OCI-LY7 (cell line): Measurements from ENCODE around the gene FAM118B. TPM values are rescaled to one million over a fixed set of nuclear protein-coding genes. Genes with fewer than 3 reads are reported as not detected.
A peak's percentile ranks its signal among the peaks of the same experiment; 100 is the strongest.

Experiments used
- BruUV-seq: library from RNA; stranded (reverse); fragments of 400-500 nt; replicated peaks from 2 replicates; lab custom pipeline; 2021; lab: Mats Ljungman, UMichigan
- CTCF ChIA-PET: fragments of 300-600 bp; sonication (Branson Sonifier 250); formaldehyde crosslinking; loops from one replicate; lab custom pipeline; 2022; ENCODE audit warnings: antibody characterized with exemption; ENCODE audit not compliant: unreplicated experiment; lab: Charles Lee
- POLR2A ChIA-PET: fragments of 300-600 bp; sonication (Branson Sonifier 250); formaldehyde crosslinking; loops from one replicate; lab custom pipeline; 2022; ENCODE audit warnings: antibody characterized with exemption; lab: Charles Lee
- DNase-seq: peaks from one replicate; pipeline ENCODE4 v3.0.0-alpha.2; 2015; ENCODE audit warnings: low spot score
- H2AFZ ChIP-seq: fragments of 200-600 bp; sonication (generic), shearing (Covaris generic); 2 replicates; pipeline ENCODE4 v1.6.1; 2014; ENCODE audit warnings: mild to moderate bottlenecking, antibody characterized with exemption, low read length, moderate library complexity
- H3K27ac ChIP-seq: fragments of 200-600 bp; sonication (generic); 2 replicates; pipeline ENCODE4 v1.5.1; 2014; ENCODE audit warnings: mixed run types, low read depth, mild to moderate bottlenecking, moderate library complexity, low read length, inconsistent platforms; ENCODE audit not compliant: poor library complexity, severe bottlenecking
- H3K36me3 ChIP-seq: fragments of 200-600 bp; sonication (generic); 2 replicates; pipeline ENCODE4 v1.6.1; 2014; ENCODE audit warnings: mild to moderate bottlenecking, antibody characterized with exemption, low read length, moderate library complexity, mixed read lengths; ENCODE audit not compliant: insufficient read depth
- H3K4me1 ChIP-seq: fragments of 200-600 bp; sonication (generic); 2 replicates; pipeline ENCODE4 v1.5.1; 2014; ENCODE audit warnings: mild to moderate bottlenecking, low read length; ENCODE audit not compliant: insufficient read depth, poor library complexity, severe bottlenecking
- H3K4me2 ChIP-seq: fragments of 200-600 bp; sonication (generic); 2 replicates; pipeline ENCODE4 v1.6.1; 2014; ENCODE audit warnings: mild to moderate bottlenecking, low read length
- H3K4me3 ChIP-seq: fragments of 200-600 bp; sonication (generic); 2 replicates; pipeline ENCODE4 v1.5.1; 2014; ENCODE audit warnings: mild to moderate bottlenecking, low read depth, low read length; ENCODE audit not compliant: poor library complexity, severe bottlenecking
- H3K79me2 ChIP-seq: fragments of 200-600 bp; sonication (generic); 2 replicates; pipeline ENCODE4 v1.6.1; 2016; ENCODE audit warnings: low read depth, mild to moderate bottlenecking, low read length, moderate library complexity, mixed read lengths; ENCODE audit not compliant: insufficient read depth
- H3K9me2 ChIP-seq: fragments of 200-600 bp; sonication (generic); 2 replicates; pipeline ENCODE4 v1.6.1; 2016; ENCODE audit warnings: mild to moderate bottlenecking, low read length, mixed read lengths; ENCODE audit not compliant: insufficient read depth
- H3K9me3 ChIP-seq: fragments of 200-600 bp; sonication (generic); 2 replicates; pipeline ENCODE4 v1.6.1; 2014; ENCODE audit warnings: mild to moderate bottlenecking, mixed run types, low read length, mixed read lengths
- H4K20me1 ChIP-seq: fragments of 200-600 bp; sonication (generic); 2 replicates; pipeline ENCODE4 v1.6.1; 2014; ENCODE audit warnings: mild to moderate bottlenecking, antibody characterized with exemption, low read length, moderate library complexity, mixed read lengths; ENCODE audit not compliant: insufficient read depth
- EZH2phosphoT487 ChIP-seq: fragments of 200-600 bp; sonication (generic); IDR thresholded peaks from 2 replicates; pipeline ENCODE4 v1.6.1; 2018; ENCODE audit warnings: low read depth, borderline replicate concordance, mild to moderate bottlenecking, mixed run types, antibody characterized with exemption, low read length, moderate library complexity, mixed read lengths
- intact Hi-C: fragments of 100-400 bp; cut with micrococcal nuclease; formaldehyde crosslinking; loops from one replicate; pipeline ENCODE4 v1.10.0; 2022; ENCODE audit not compliant: unreplicated experiment
- total RNA-seq, 2 experiments: library from RNA; depleted of rRNA in 1 of 2; stranded (reverse); fragments of >200 nt in 1 of 2; shearing (Covaris generic) in 1 of 2; gene quantifications; 2 replicates each; pipeline ENCODE4 v1.2.3, GENCODE V29; 2014 to 2022
- TF ChIP-seq, protein P1 (sequence below): fragments of 200-600 bp; sonication (generic); conservative IDR thresholded peaks from 2 replicates; pipeline ENCODE4 v1.5.1; 2014; ENCODE audit warnings: mild to moderate bottlenecking, antibody characterized with exemption, low read length, moderate library complexity, mixed read lengths

The FAM118B gene
- total RNA-seq, 2 experiments from 2014 or later: 9.9 to 14.8 TPM

DNA sequence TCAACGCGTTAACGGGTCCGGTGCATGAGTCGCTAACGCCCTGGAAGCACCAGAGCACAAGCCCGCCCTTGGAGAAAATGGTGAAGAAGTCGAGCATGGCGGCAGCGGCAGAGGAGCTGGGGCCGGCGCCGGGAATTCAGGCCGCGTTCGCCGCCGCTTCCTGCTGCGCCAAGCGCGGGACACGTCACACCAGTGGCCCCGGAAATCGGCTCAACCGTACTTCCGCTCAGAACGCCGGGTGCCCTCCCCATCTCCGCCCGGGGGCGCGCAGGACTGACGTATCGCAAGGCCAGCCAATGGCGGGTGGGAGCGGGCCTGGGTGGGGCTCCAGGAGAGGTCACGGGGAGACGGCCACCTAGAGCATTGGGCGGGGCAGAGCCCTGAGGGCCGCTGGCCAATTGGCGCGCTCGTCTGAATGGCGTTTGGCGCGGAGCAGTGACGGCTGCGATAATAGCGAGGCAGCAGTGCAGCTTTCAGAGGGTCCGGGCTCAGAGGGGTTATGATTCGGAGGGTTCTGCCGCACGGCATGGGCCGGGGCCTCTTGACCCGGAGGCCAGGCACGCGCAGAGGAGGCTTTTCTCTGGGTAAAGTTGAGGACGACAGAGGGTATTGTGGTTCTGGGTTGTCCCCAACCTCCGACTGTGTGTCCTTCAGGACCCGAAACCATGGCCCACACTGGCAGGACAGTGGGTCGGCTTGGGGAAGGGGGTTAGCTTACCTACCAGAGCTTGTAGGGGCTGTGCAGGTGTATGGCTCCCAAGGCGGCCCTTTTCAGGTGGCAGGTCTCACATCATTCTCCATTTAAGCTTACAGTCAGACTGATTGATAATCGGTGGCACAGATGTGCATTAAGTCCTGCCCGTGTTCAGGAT, 57.4 kb downstream of the FAM118B start, which contains the start of the genes FOXRED1 and SRPRA:
TSS of gene FOXRED1 (plus strand) at position 447 of the 872 bp plus-strand sequence. CDS start at position 500, 53 bp downstream.
TSS of gene SRPRA (minus strand) at position 188 of the 872 bp plus-strand sequence. CDS start at position 97, 91 bp downstream.
- H3K4me2 ChIP-seq: peak within 1 kb of the TSS; percentile 96
- H3K36me3 ChIP-seq: peaks cover 50% of the 10 kb centered on the region
- ChIA-PET CTCF (interaction anchor here (1.0 kb wide), 1 partner anchor 87 kb away, joined by 3 read pairs; the partner anchor contains the start of gene ST3GAL4), POLR2A (interaction anchor here (0.8 to 2.2 kb wide), 10 partner anchors 11 to 1159 kb away, joined by 3 to 7 read pairs (median 3); partner anchors contain the start of genes DCPS, FAM118B, PUS3 and RPUSD4)
- BruUV-seq: TSS peak; percentile 89
- intact Hi-C loops: loop anchor here (1.0 to 10.0 kb wide), 3 partner anchors 14 to 654 kb away; partner anchors contain the start of genes FAM118B, RPUSD4 and TIRAP
- H3K4me1 ChIP-seq: peaks cover 19% of the 10 kb centered on the region
- peak within 1 kb of the TSS; percentile 52 for H3K27ac ChIP-seq
- DNase-seq: peak; percentile 99
- peak within 1 kb of the TSS; percentile 98 for H3K4me3 ChIP-seq
- peaks cover 40% of the 10 kb centered on the region for H3K79me2 ChIP-seq
- TF ChIP-seq EZH2phosphoT487: no peak
- TF ChIP-seq, protein P1, sequence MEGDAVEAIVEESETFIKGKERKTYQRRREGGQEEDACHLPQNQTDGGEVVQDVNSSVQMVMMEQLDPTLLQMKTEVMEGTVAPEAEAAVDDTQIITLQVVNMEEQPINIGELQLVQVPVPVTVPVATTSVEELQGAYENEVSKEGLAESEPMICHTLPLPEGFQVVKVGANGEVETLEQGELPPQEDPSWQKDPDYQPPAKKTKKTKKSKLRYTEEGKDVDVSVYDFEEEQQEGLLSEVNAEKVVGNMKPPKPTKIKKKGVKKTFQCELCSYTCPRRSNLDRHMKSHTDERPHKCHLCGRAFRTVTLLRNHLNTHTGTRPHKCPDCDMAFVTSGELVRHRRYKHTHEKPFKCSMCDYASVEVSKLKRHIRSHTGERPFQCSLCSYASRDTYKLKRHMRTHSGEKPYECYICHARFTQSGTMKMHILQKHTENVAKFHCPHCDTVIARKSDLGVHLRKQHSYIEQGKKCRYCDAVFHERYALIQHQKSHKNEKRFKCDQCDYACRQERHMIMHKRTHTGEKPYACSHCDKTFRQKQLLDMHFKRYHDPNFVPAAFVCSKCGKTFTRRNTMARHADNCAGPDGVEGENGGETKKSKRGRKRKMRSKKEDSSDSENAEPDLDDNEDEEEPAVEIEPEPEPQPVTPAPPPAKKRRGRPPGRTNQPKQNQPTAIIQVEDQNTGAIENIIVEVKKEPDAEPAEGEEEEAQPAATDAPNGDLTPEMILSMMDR: no peak
- 0 out of 2 replicates have a peak, but pooled peaks cover 3% of the 10 kb centered on the region for H4K20me1 ChIP-seq
- H2AFZ ChIP-seq: peak within 1 kb of the TSS; percentile 87
- no peaks in the 10 kb centered on the region for H3K9me2 ChIP-seq
- H3K9me3 ChIP-seq: no peaks in the 10 kb centered on the region

DNA sequence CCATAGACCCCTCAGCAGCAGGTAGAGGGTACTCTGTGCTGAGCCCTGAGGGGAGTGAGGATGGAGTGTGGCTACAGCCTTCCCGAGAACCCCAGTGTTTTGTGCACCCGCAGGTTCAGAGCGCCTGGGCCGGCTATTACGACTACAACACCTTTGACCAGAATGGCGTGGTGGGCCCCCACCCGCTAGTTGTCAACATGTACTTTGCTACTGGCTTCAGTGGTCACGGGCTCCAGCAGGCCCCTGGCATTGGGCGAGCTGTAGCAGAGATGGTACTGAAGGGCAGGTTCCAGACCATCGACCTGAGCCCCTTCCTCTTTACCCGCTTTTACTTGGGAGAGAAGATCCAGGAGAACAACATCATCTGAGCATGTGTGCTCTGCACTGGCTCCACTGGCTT, 65.7 kb downstream of the FAM118B start:
- intact Hi-C loops: no loop called here

More for the DNA sequence above, 65.7 kb downstream of the FAM118B start:
- peaks cover 12% of the 10 kb centered on the region for H3K4me1 ChIP-seq
- no peak overlapping the region for H3K4me3 ChIP-seq
- H3K27ac ChIP-seq: no peak overlapping the region
- H4K20me1 ChIP-seq: no peaks in the 10 kb centered on the region
- DNase-seq: no peak
- H3K9me2 ChIP-seq: no peaks in the 10 kb centered on the region
- no peak overlapping the region for H2AFZ ChIP-seq
- no peaks in the 10 kb centered on the region for H3K79me2 ChIP-seq
- no peaks in the 10 kb centered on the region for H3K9me3 ChIP-seq
- H3K36me3 ChIP-seq: peaks cover 54% of the 10 kb centered on the region
- TF ChIP-seq, protein P1: no peak
- no peak for TF ChIP-seq EZH2phosphoT487
- no TSS peak for BruUV-seq
- H3K4me2 ChIP-seq: no peak overlapping the region
- ChIA-PET CTCF (no interaction called here), POLR2A (no interaction called here)
